ENCODE measurements around the gene GRAMD2B. TPM values are rescaled to one million over a fixed set of nuclear protein-coding genes. Genes with fewer than 3 reads are reported as not detected.

GRAMD2B gene
- total and polyA plus RNA-seq, 2 of the 13 experiments (the other 11 are each of a cell fraction or from before 2014, with no cell fraction given) = 8.1 to 10.6 TPM

GRCh38 chr5:126536874-126537273 is 113.7 kb downstream of the GRAMD2B start:
- no peak overlapping the region for H2AFZ ChIP-seq (ENCODE audit: low read length)
- H3K4me1 ChIP-seq (ENCODE audit: insufficient read depth, low read length) = peaks cover 14% of the 10 kb centered on the region
- H3K9ac ChIP-seq (ENCODE audit: insufficient read depth, low read depth, low read length) = no peak overlapping the region
- H3K36me3 ChIP-seq (replicated peaks in 1 of 2; ENCODE audit: control insufficient read depth in 1 of 2, insufficient read depth in 2 of 2, low read length in 2 of 2) = no peaks in the 10 kb centered on the region
- ATAC-seq (no peak), DNase-seq (ENCODE audit: low spot score) (no peak), FAIRE-seq (no peak)
- intact Hi-C loops (cut with micrococcal nuclease; ENCODE audit: unreplicated experiment) = loop anchor here (5.0 kb wide), 1 partner anchor 45 kb away; no protein-coding TSS in a partner anchor
- POLR2A ChIA-PET = no interaction called here
- in situ Hi-C loops (cut with HindIII; ENCODE audit: extremely low pct_ligation_motif_present, low pct_unique_long_range_greater_than_20kb) = loop anchor here (5.0 kb wide), 1 partner anchor 185 kb away; no protein-coding TSS in a partner anchor
- H3K4me2 ChIP-seq (ENCODE audit: low read depth, low read length) = no peak overlapping the region
- no peaks in the 10 kb centered on the region for H4K20me1 ChIP-seq (ENCODE audit: insufficient read depth, low read length)
- H3K79me2 ChIP-seq (ENCODE audit: insufficient read depth, low read length) = no peaks in the 10 kb centered on the region
- no peaks in the 10 kb centered on the region; a peak in 1 of 5 replicates for H3K27me3 ChIP-seq (ENCODE audit: control insufficient read depth in 1 of 2, insufficient read depth in 2 of 2, low read length in 2 of 2)
- BruUV-seq (replicated peaks) = no TSS peak
- H3K4me3 ChIP-seq (replicated peaks in 1 of 3; ENCODE audit: insufficient read depth in 1 of 3, low read depth in 2 of 3, low read length in 3 of 3) = no peak overlapping the region
- H3K27ac ChIP-seq (ENCODE audit: extremely low read length, insufficient read depth, low read length) = no peak overlapping the region
- CTCF ChIA-PET (ENCODE audit: low intra/inter-chr PET ratio, low total read pairs) = interaction anchor here (4.1 kb wide), 1 partner anchor 182 kb away, joined by 40 read pairs; no protein-coding TSS in a partner anchor
- 13% methylated on average over 3 of the region's 3 CpGs for WGBS (ENCODE audit: low lambda C conversion rate)
- no peaks in the 10 kb centered on the region for H3K9me3 ChIP-seq (ENCODE audit: low read length)
- TF ChIP-seq CTCF (CRISPR knock-in tag; IDR thresholded peaks at IDR 0.05) (no peak), ZNF616 (CRISPR knock-in tag; IDR thresholded peaks at IDR 0.05; ENCODE audit: low read depth) (no peak), GLI4 (CRISPR knock-in tag; IDR thresholded peaks at IDR 0.05; ENCODE audit: borderline replicate concordance) (no peak), ZNF235 (CRISPR knock-in tag; IDR thresholded peaks at IDR 0.05; ENCODE audit: borderline replicate concordance) (no peak), ZNF275 (CRISPR knock-in tag; IDR thresholded peaks at IDR 0.05; ENCODE audit: borderline replicate concordance) (no peak), KIAA2018 (CRISPR knock-in tag; IDR thresholded peaks at IDR 0.05; ENCODE audit: borderline replicate concordance) (no peak), ZNF225 (CRISPR knock-in tag; IDR thresholded peaks at IDR 0.05) (no peak)
- TF ChIP-seq, protein P1, sequence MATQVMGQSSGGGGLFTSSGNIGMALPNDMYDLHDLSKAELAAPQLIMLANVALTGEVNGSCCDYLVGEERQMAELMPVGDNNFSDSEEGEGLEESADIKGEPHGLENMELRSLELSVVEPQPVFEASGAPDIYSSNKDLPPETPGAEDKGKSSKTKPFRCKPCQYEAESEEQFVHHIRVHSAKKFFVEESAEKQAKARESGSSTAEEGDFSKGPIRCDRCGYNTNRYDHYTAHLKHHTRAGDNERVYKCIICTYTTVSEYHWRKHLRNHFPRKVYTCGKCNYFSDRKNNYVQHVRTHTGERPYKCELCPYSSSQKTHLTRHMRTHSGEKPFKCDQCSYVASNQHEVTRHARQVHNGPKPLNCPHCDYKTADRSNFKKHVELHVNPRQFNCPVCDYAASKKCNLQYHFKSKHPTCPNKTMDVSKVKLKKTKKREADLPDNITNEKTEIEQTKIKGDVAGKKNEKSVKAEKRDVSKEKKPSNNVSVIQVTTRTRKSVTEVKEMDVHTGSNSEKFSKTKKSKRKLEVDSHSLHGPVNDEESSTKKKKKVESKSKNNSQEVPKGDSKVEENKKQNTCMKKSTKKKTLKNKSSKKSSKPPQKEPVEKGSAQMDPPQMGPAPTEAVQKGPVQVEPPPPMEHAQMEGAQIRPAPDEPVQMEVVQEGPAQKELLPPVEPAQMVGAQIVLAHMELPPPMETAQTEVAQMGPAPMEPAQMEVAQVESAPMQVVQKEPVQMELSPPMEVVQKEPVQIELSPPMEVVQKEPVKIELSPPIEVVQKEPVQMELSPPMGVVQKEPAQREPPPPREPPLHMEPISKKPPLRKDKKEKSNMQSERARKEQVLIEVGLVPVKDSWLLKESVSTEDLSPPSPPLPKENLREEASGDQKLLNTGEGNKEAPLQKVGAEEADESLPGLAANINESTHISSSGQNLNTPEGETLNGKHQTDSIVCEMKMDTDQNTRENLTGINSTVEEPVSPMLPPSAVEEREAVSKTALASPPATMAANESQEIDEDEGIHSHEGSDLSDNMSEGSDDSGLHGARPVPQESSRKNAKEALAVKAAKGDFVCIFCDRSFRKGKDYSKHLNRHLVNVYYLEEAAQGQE (IDR thresholded peaks at IDR 0.05; ENCODE audit: borderline replicate concordance in 1 of 2, low read depth in 1 of 2, low read length in 2 of 2) = no peak

Data from HepG2 (cell line).